GM12878 (cell line): ENCODE data around the gene MYBBP1A. TPM values are rescaled to one million over a fixed set of nuclear protein-coding genes. Genes with fewer than 3 reads are reported as not detected.

Source experiments
- ATAC-seq: fragments of 200-7000 bp; cut with Tn5 transposase; 3 replicates; pipeline ENCODE4 v1.9.1; 2020; ENCODE audit warnings: mild to moderate bottlenecking, moderate library complexity
- BruUV-seq: library from RNA; stranded (reverse); fragments of 400-500 nt; replicated peaks from 2 replicates; lab custom pipeline; 2021; lab: Mats Ljungman, UMichigan
- CTCF ChIA-PET: fragments of 300-600 bp; sonication (Branson Sonifier 250); formaldehyde crosslinking; extraction: SDS; loops from one replicate; lab custom pipeline; 2021; ENCODE audit warnings: inconsistent platforms; lab: Yijun Ruan, JAX
- POLR2A ChIA-PET: fragments of 350-600 bp; formaldehyde crosslinking; extraction: SDS; loops from one replicate; lab custom pipeline; 2021; ENCODE audit warnings: inconsistent platforms; lab: Charles Lee
- RAD21 ChIA-PET: fragments of 300-600 bp; sonication (Branson Sonifier 250); formaldehyde crosslinking; loops from one replicate; lab custom pipeline; 2023; ENCODE audit warnings: antibody characterized with exemption; ENCODE audit not compliant: unreplicated experiment; lab: Charles Lee
- SMC1A ChIA-PET: fragments of 300-600 bp; sonication (Branson Sonifier 250); formaldehyde crosslinking; loops from one replicate; lab custom pipeline; 2023; ENCODE audit not compliant: unreplicated experiment, uncharacterized antibody; lab: Charles Lee
- DNase-seq: peaks from one replicate; pipeline ENCODE4 v3.0.0-alpha.2; 2011; ENCODE audit warnings: low read depth, low spot score
- FAIRE-seq: peaks from 3 replicates; lab custom pipeline; 2011; peaks lifted over from hg19 to GRCh38; lab: Jason Lieb, UNC
- H2AFZ ChIP-seq: 2 replicates; pipeline ENCODE4 v1.6.0; 2011; ENCODE audit warnings: low read depth, low read length, control low read depth; ENCODE audit not compliant: control insufficient read depth
- H3K27ac ChIP-seq: 2 replicates; pipeline ENCODE4 v1.5.1; 2011; ENCODE audit warnings: control low read depth; ENCODE audit not compliant: control insufficient read depth, insufficient read depth
- H3K27me3 ChIP-seq, 2 experiments: replicated peaks in 1 of 2; 2 replicates each; pipeline versions ENCODE4 v1.6.0 to v1.6.1; 2011; ENCODE audit warnings: low read length in 1 of 2; ENCODE audit not compliant: control insufficient read depth in 2 of 2, insufficient read depth in 2 of 2
- H3K36me3 ChIP-seq, 2 experiments: 2 replicates each; pipeline ENCODE4 v1.5.1; 2011; ENCODE audit warnings: low read length in 1 of 2; ENCODE audit not compliant: control insufficient read depth in 2 of 2, insufficient read depth in 2 of 2
- H3K4me1 ChIP-seq: 2 replicates; pipeline ENCODE4 v1.6.1; 2011; ENCODE audit warnings: mild to moderate bottlenecking, low read length, moderate library complexity, mixed read lengths; ENCODE audit not compliant: control insufficient read depth, insufficient read depth
- H3K4me2 ChIP-seq: 2 replicates; pipeline ENCODE4 v1.6.0; 2011; ENCODE audit warnings: control low read depth; ENCODE audit not compliant: control insufficient read depth, insufficient read depth
- H3K4me3 ChIP-seq: fragments of 200-600 bp; sonication (generic); 2 replicates; pipeline ENCODE4 v1.5.1; 2016
- H3K79me2 ChIP-seq: 2 replicates; pipeline ENCODE4 v1.6.0; 2011; ENCODE audit warnings: low read length; ENCODE audit not compliant: control insufficient read depth, insufficient read depth
- H3K9ac ChIP-seq: 2 replicates; pipeline ENCODE4 v1.8.0; 2011; ENCODE audit warnings: low read length, control low read depth, mixed read lengths; ENCODE audit not compliant: control insufficient read depth, insufficient read depth
- H3K9me3 ChIP-seq: replicated peaks from 3 replicates; pipeline ENCODE4 v1.5.1; 2011; ENCODE audit warnings: mild to moderate bottlenecking, low read length; ENCODE audit not compliant: control insufficient read depth, insufficient read depth
- H4K20me1 ChIP-seq: 2 replicates; pipeline ENCODE4 v1.6.0; 2011; ENCODE audit not compliant: control insufficient read depth, insufficient read depth
- ASH2L ChIP-seq: fragments of 300-600, 200-600 bp; sonication (generic); IDR thresholded peaks from 2 replicates; pipeline ENCODE4 v1.6.1; 2017; ENCODE audit warnings: low read depth, mild to moderate bottlenecking, borderline replicate concordance
- CHD1 ChIP-seq: IDR thresholded peaks from 2 replicates; pipeline ENCODE4 v1.6.1; 2012; ENCODE audit warnings: low read depth, low read length, improper control_type of control experiment
- PAX5 ChIP-seq: IDR thresholded peaks from 2 replicates; pipeline ENCODE4 v1.6.1; 2011; ENCODE audit warnings: low read depth, low read length, borderline replicate concordance
- PAX8 ChIP-seq: fragments of 450-650 bp; IDR thresholded peaks from 2 replicates; pipeline ENCODE4 v1.6.1; 2017; ENCODE audit warnings: mild to moderate bottlenecking, moderate library complexity
- RB1 ChIP-seq: fragments of 450-650 bp; formaldehyde crosslinking; IDR thresholded peaks from 2 replicates; pipeline ENCODE4 v1.6.1; 2017; ENCODE audit warnings: mild to moderate bottlenecking, borderline replicate concordance
- SP1 ChIP-seq: IDR thresholded peaks from one replicate; pipeline ENCODE4 v1.6.1; 2011; ENCODE audit warnings: low read depth, low read length
- SPI1 ChIP-seq: IDR thresholded peaks from 2 replicates; pipeline ENCODE4 v1.6.1; 2011; ENCODE audit warnings: low read depth, mild to moderate bottlenecking, low read length, moderate library complexity, borderline replicate concordance; ENCODE audit not compliant: insufficient read depth
- SREBF1 ChIP-seq: IDR thresholded peaks from 2 replicates; pipeline ENCODE4 v1.6.1; 2012; ENCODE audit warnings: mild to moderate bottlenecking, low read length
- SUPT20H ChIP-seq: IDR thresholded peaks from 2 replicates; pipeline ENCODE4 v1.6.1; 2011; ENCODE audit warnings: low read depth, mild to moderate bottlenecking, low read length, moderate library complexity, borderline replicate concordance; ENCODE audit not compliant: control insufficient read depth
- WRNIP1 ChIP-seq: IDR thresholded peaks from 2 replicates; pipeline ENCODE4 v1.6.1; 2011; ENCODE audit warnings: low read depth, low read length, improper control_type of control experiment, borderline replicate concordance
- ZNF207 ChIP-seq: fragments of 450-650 bp; IDR thresholded peaks from 2 replicates; pipeline ENCODE4 v1.6.1; 2014; ENCODE audit warnings: antibody characterized with exemption, mild to moderate bottlenecking, borderline replicate concordance
- WGBS: methylation state at CpG from one replicate; pipeline ENCODE4 v1.1.6; 2016; ENCODE audit warnings: low lambda C conversion rate; ENCODE audit not compliant: insufficient replicate concordance, insufficient coverage; ENCODE audit errors: missing lambda C conversion rate; 5-methylcytosine and 5-hydroxymethylcytosine counted together
- in situ Hi-C: fragments of 300-500 bp; cut with MboI; formaldehyde crosslinking; loops from 9 replicates; pipeline ENCODE4 v1.14.3; 2018; ENCODE audit warnings: mixed read lengths
- intact Hi-C: fragments of 100-400 bp; cut with micrococcal nuclease; formaldehyde crosslinking; loops from one replicate; pipeline ENCODE4 v1.14.2; 2022; ENCODE audit not compliant: unreplicated experiment
- polyA plus RNA-seq, 11 experiments: library from polyadenylated mRNA; depleted of rRNA in 4 of 11; unstranded in 6 of 11; stranded (reverse) in 5 of 11; fragments of >200 nt; fragmentation: Nextera tagmentation in 4 of 11; fragmentation: Illumina TruSeq in 1 of 11; extraction: Ambion mirVana in 4 of 11; extraction: Trizol in 1 of 11; gene quantifications; 1 replicate in 1 of 11; 2 replicates in 10 of 11; pipeline versions ENCODE4 v1.2.1 to v1.2.3, GENCODE V29; 2011 to 2016; ENCODE audit warnings: inconsistent platforms in 2 of 11, missing spikeins in 2 of 11, low read depth in 1 of 11
- total RNA-seq, 4 experiments: library from RNA; depleted of rRNA in 3 of 4; stranded (reverse); fragments of >200 nt in 3 of 4; fragmentation: Illumina TruSeq in 1 of 4; extraction: Trizol in 1 of 4; gene quantifications; 2 replicates each; pipeline versions ENCODE4 v1.2.1 to v1.2.3, GENCODE V29; 2013 to 2021
- TF ChIP-seq, protein P1 (sequence below): fragments of 450-650 bp; IDR thresholded peaks from 2 replicates; pipeline ENCODE4 v1.6.1; 2014; ENCODE audit warnings: mild to moderate bottlenecking
- TF ChIP-seq, protein P2 (sequence below): fragments of 150-350 bp; IDR thresholded peaks from 2 replicates; pipeline ENCODE4 v1.6.1; 2016; ENCODE audit warnings: low read depth, low read length

Gene MYBBP1A
- total and polyA plus RNA-seq, 10 of the 15 experiments (the other 5 are each of a cell fraction or from before 2014, with no cell fraction given), result 2.5 to 121 (median 71.6) TPM

DNA sequence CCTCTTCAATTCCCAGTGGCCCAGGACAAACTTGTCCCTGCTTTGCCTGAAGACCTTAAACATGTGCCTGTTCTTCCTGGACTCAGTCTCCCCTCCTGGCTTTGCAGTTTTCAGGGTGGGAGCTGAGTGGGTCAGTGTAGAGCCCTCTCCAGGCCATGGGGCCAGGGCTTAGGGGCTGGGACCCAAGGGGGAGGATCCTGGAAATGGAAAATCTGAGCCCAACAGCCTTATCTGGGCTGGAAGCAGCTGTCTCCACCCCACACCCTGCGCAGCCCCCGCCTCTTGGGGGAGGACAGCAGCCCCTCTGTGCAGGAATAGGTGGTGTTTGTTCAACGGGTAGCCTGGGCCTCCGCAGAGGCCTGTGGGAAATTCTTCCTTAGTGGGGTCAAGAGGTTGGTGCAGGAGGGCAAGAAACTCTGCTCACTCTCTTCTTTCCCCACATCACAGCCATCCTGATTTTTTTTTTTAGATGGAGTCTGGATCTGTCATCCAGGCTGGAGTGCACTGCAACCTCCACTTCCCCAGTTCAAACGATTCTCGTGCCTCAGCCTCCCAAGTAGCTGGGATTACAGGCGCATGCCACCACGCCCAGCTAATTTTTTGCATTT is 22.3 kb upstream of the MYBBP1A start:
- ChIA-PET SMC1A (no interaction called here), POLR2A (interaction anchor here (0.6 kb wide), 1 partner anchor 429 kb away, joined by 3 read pairs; no protein-coding TSS in a partner anchor), RAD21 (no interaction called here), CTCF (no interaction called here)
- WGBS, result 56% methylated on average over 8 of the region's 8 CpGs
- H3K36me3 ChIP-seq, result no peaks in the 10 kb centered on the region
- H3K9me3 ChIP-seq, result no peaks in the 10 kb centered on the region
- no peak for TF ChIP-seq PAX8
- TF ChIP-seq CHD1, result no peak
- TF ChIP-seq RB1, result no peak
- TF ChIP-seq, protein P1, sequence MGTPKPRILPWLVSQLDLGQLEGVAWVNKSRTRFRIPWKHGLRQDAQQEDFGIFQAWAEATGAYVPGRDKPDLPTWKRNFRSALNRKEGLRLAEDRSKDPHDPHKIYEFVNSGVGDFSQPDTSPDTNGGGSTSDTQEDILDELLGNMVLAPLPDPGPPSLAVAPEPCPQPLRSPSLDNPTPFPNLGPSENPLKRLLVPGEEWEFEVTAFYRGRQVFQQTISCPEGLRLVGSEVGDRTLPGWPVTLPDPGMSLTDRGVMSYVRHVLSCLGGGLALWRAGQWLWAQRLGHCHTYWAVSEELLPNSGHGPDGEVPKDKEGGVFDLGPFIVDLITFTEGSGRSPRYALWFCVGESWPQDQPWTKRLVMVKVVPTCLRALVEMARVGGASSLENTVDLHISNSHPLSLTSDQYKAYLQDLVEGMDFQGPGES, result no peak
- no peak for TF ChIP-seq ZNF207
- TF ChIP-seq, protein P2, sequence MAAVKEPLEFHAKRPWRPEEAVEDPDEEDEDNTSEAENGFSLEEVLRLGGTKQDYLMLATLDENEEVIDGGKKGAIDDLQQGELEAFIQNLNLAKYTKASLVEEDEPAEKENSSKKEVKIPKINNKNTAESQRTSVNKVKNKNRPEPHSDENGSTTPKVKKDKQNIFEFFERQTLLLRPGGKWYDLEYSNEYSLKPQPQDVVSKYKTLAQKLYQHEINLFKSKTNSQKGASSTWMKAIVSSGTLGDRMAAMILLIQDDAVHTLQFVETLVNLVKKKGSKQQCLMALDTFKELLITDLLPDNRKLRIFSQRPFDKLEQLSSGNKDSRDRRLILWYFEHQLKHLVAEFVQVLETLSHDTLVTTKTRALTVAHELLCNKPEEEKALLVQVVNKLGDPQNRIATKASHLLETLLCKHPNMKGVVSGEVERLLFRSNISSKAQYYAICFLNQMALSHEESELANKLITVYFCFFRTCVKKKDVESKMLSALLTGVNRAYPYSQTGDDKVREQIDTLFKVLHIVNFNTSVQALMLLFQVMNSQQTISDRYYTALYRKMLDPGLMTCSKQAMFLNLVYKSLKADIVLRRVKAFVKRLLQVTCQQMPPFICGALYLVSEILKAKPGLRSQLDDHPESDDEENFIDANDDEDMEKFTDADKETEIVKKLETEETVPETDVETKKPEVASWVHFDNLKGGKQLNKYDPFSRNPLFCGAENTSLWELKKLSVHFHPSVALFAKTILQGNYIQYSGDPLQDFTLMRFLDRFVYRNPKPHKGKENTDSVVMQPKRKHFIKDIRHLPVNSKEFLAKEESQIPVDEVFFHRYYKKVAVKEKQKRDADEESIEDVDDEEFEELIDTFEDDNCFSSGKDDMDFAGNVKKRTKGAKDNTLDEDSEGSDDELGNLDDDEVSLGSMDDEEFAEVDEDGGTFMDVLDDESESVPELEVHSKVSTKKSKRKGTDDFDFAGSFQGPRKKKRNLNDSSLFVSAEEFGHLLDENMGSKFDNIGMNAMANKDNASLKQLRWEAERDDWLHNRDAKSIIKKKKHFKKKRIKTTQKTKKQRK, result no peak
- no peak for TF ChIP-seq SPI1
- TF ChIP-seq PAX5, result no peak
- TF ChIP-seq ASH2L, result no peak
- TF ChIP-seq SP1, result no peak
- TF ChIP-seq SUPT20H, result no peak
- TF ChIP-seq SREBF1, result no peak
- no peak for TF ChIP-seq WRNIP1
- H3K4me2 ChIP-seq, result no peak overlapping the region
- ATAC-seq (no peak), FAIRE-seq (no peak), DNase-seq (no peak)
- H3K4me3 ChIP-seq, result no peak overlapping the region
- no TSS peak for BruUV-seq
- peaks cover 0 to 1% of the 10 kb centered on the region in 2 experiments; a peak in 2 of 4 replicates for H3K27me3 ChIP-seq
- no peaks in the 10 kb centered on the region for H4K20me1 ChIP-seq
- peaks cover 6% of the 10 kb centered on the region; the same call in 1 of the 2 replicates for H3K4me1 ChIP-seq
- in situ Hi-C loops, result no loop called here
- H3K79me2 ChIP-seq, result no peaks in the 10 kb centered on the region
- intact Hi-C loops, result no loop called here
- H3K27ac ChIP-seq, result no peak overlapping the region
- H2AFZ ChIP-seq, result no peak overlapping the region
- H3K9ac ChIP-seq, result no peak overlapping the region
